WTC11 (cell line): ENCODE measurements around the gene SKI. TPM values are rescaled to one million over a fixed set of nuclear protein-coding genes. Genes with fewer than 3 reads are reported as not detected.

Source experiments
- ATAC-seq: fragments of 200-7000 bp; cut with Tn5 transposase; 2 replicates; pipeline ENCODE4 v1.10.0; 2021; ENCODE audit warnings: mild to moderate bottlenecking, moderate library complexity
- CTCF ChIA-PET: fragments of 300-600 bp; sonication (Branson Sonifier 250); formaldehyde crosslinking; loops from one replicate; lab custom pipeline; 2021; ENCODE audit warnings: antibody characterized with exemption; lab: Charles Lee
- POLR2A ChIA-PET: fragments of 350-600 bp; sonication (Branson Sonifier 250); formaldehyde crosslinking; loops from one replicate; lab custom pipeline; 2021; ENCODE audit warnings: antibody characterized with exemption; lab: Charles Lee
- DNase-seq: peaks from one replicate; pipeline ENCODE4 v3.0.0; 2021; ENCODE audit warnings: low spot score
- H3K27ac Mint-ChIP-seq: 2 replicates; pipeline ENCODE4 v1.8.0; 2021; ENCODE audit warnings: mixed read lengths
- H3K27me3 Mint-ChIP-seq: 2 replicates; pipeline ENCODE4 v1.8.0; 2021; ENCODE audit warnings: low read depth, mild to moderate bottlenecking, moderate library complexity, mixed read lengths
- H3K36me3 Mint-ChIP-seq: 2 replicates; pipeline ENCODE4 v1.8.0; 2021; ENCODE audit warnings: mixed read lengths
- H3K4me1 Mint-ChIP-seq: 2 replicates; pipeline ENCODE4 v1.8.0; 2022; ENCODE audit warnings: mixed read lengths
- H3K4me3 Mint-ChIP-seq: 2 replicates; pipeline ENCODE4 v1.8.0; 2021; ENCODE audit warnings: mild to moderate bottlenecking, moderate library complexity, mixed read lengths
- H3K9me3 Mint-ChIP-seq: 2 replicates; pipeline ENCODE4 v1.8.0; 2021; ENCODE audit warnings: mixed read lengths
- ARID4B ChIP-seq: sonication (generic); formaldehyde crosslinking; IDR thresholded peaks from 2 replicates; pipeline ENCODE4 v1.8.0; 2023; ENCODE audit warnings: missing genetic modification reagents, mild to moderate bottlenecking, borderline replicate concordance
- CREB1 ChIP-seq: sonication (generic); formaldehyde crosslinking; IDR thresholded peaks from 2 replicates; pipeline ENCODE4 v1.8.0; 2023; ENCODE audit warnings: mild to moderate bottlenecking, missing genetic modification reagents
- CREM ChIP-seq: sonication (generic); formaldehyde crosslinking; IDR thresholded peaks from 2 replicates; pipeline ENCODE4 v1.8.1; 2022; ENCODE audit warnings: mild to moderate bottlenecking, missing genetic modification reagents, moderate library complexity
- E2F4 ChIP-seq: sonication (generic); formaldehyde crosslinking; IDR thresholded peaks from 2 replicates; pipeline ENCODE4 v1.8.1; 2022; ENCODE audit warnings: low read depth, mild to moderate bottlenecking, moderate library complexity, missing genetic modification reagents, borderline replicate concordance
- EMX1 ChIP-seq: fragments of 250-450 bp; sonication (Bioruptor Pico); IDR thresholded peaks from 2 replicates; pipeline ENCODE4 v1.8.0; 2021; ENCODE audit warnings: mild to moderate bottlenecking
- GABPB1 ChIP-seq: sonication (generic); formaldehyde crosslinking; IDR thresholded peaks from 2 replicates; pipeline ENCODE4 v1.8.1; 2023; ENCODE audit warnings: mild to moderate bottlenecking, missing genetic modification reagents
- JAZF1 ChIP-seq: fragments of 250-450 bp; sonication (Bioruptor Pico); IDR thresholded peaks from 2 replicates; pipeline ENCODE4 v1.9.0; 2021; ENCODE audit warnings: moderate library complexity, mild to moderate bottlenecking, inconsistent platforms
- KAT7 ChIP-seq: sonication (generic); formaldehyde crosslinking; IDR thresholded peaks from 2 replicates; pipeline ENCODE4 v1.8.1; 2023; ENCODE audit warnings: missing genetic modification reagents, mild to moderate bottlenecking, borderline replicate concordance
- MAX ChIP-seq: sonication (generic); formaldehyde crosslinking; IDR thresholded peaks from 2 replicates; pipeline ENCODE4 v1.8.0; 2022; ENCODE audit warnings: mild to moderate bottlenecking, missing genetic modification reagents
- NFE2L1 ChIP-seq: sonication (generic); formaldehyde crosslinking; IDR thresholded peaks from 2 replicates; pipeline ENCODE4 v1.8.1; 2023; ENCODE audit warnings: missing genetic modification reagents
- NR1H2 ChIP-seq: sonication (generic); formaldehyde crosslinking; IDR thresholded peaks from 2 replicates; pipeline ENCODE4 v1.9.0; 2021; ENCODE audit warnings: mild to moderate bottlenecking, moderate library complexity, missing genetic modification reagents
- NR3C1 ChIP-seq: sonication (generic); formaldehyde crosslinking; conservative IDR thresholded peaks from 2 replicates; pipeline ENCODE4 v1.8.1; 2023; ENCODE audit warnings: low read depth, mild to moderate bottlenecking, missing genetic modification reagents
- OVOL2 ChIP-seq: fragments of 250-450 bp; sonication (Bioruptor Pico); IDR thresholded peaks from 2 replicates; pipeline ENCODE4 v1.9.0; 2021; ENCODE audit warnings: mild to moderate bottlenecking, borderline replicate concordance
- PRDM15 ChIP-seq: sonication (generic); formaldehyde crosslinking; IDR thresholded peaks from 2 replicates; pipeline ENCODE4 v1.8.0; 2022; ENCODE audit warnings: missing genetic modification reagents
- RELA ChIP-seq: sonication (generic); formaldehyde crosslinking; IDR thresholded peaks from 2 replicates; pipeline ENCODE4 v1.8.1; 2022; ENCODE audit warnings: missing genetic modification reagents, mild to moderate bottlenecking, borderline replicate concordance
- RORB ChIP-seq: fragments of 250-450 bp; sonication (Bioruptor Pico); IDR thresholded peaks from 2 replicates; pipeline ENCODE4 v1.9.0; 2021; ENCODE audit warnings: mild to moderate bottlenecking
- STAT6 ChIP-seq: sonication (generic); formaldehyde crosslinking; conservative IDR thresholded peaks from 2 replicates; pipeline ENCODE4 v1.8.1; 2023; ENCODE audit warnings: mild to moderate bottlenecking, low read depth, missing genetic modification reagents, moderate library complexity
- TEAD1 ChIP-seq: sonication (generic); formaldehyde crosslinking; IDR thresholded peaks from 2 replicates; pipeline ENCODE4 v1.8.0; 2022; ENCODE audit warnings: mild to moderate bottlenecking, missing genetic modification reagents
- ZMAT4 ChIP-seq: fragments of 250-450 bp; sonication (Bioruptor Pico); IDR thresholded peaks from 2 replicates; pipeline ENCODE4 v1.9.0; 2021; ENCODE audit warnings: mild to moderate bottlenecking
- ZNF281 ChIP-seq: sonication (generic); formaldehyde crosslinking; IDR thresholded peaks from 2 replicates; pipeline ENCODE4 v1.8.0; 2023; ENCODE audit warnings: mild to moderate bottlenecking, missing genetic modification reagents
- ZNF396 ChIP-seq: fragments of 250-450 bp; sonication (Bioruptor Pico); IDR thresholded peaks from 2 replicates; pipeline ENCODE4 v1.8.0; 2021; ENCODE audit warnings: mild to moderate bottlenecking, moderate library complexity, borderline replicate concordance
- total RNA-seq: library from RNA; stranded (reverse); gene quantifications from 3 replicates; pipeline ENCODE4 v1.2.3, GENCODE V29; 2021

Gene SKI
- total RNA-seq, 1 experiment from 2014 or later = 88.6 TPM

GRCh38 chr1:2286923-2287322 is 58.8 kb downstream of the SKI start:
- Mint-ChIP-seq H3K4me1 (peaks cover 38% of the 10 kb centered on the region), H3K9me3 (no peaks in the 10 kb centered on the region), H3K27ac (peak overlapping the region; percentile 88)
- no peak for ATAC-seq
- CTCF ChIA-PET = interaction anchor here (0.7 kb wide), 1 partner anchor 780 kb away, joined by 3 read pairs; no protein-coding TSS in a partner anchor
- no peak for TF ChIP-seq PRDM15 (CRISPR knock-in tag)
- TF ChIP-seq RELA (CRISPR knock-in tag) = no peak
- TF ChIP-seq TEAD1 (CRISPR knock-in tag) = no peak
- no peak for TF ChIP-seq ZNF396 (CRISPR knock-in tag)
- TF ChIP-seq CREB1 (CRISPR knock-in tag) = no peak
- TF ChIP-seq STAT6 = no peak
- TF ChIP-seq GABPB1 = no peak
- no peak for TF ChIP-seq RORB (CRISPR knock-in tag)
- TF ChIP-seq, all 79 proteins: peak for 0
- no peaks in the 10 kb centered on the region for H3K27me3 Mint-ChIP-seq
- no peak for DNase-seq
- POLR2A ChIA-PET = no interaction called here
- H3K36me3 Mint-ChIP-seq = no peaks in the 10 kb centered on the region
- no peak overlapping the region for H3K4me3 Mint-ChIP-seq

GRCh38 chr1:2287649-2288048 is 59.5 kb downstream of the SKI start:
- ChIA-PET CTCF (interaction anchor here (0.7 kb wide), 1 partner anchor 780 kb away, joined by 3 read pairs; no protein-coding TSS in a partner anchor), POLR2A (no interaction called here)
- H3K4me1 Mint-ChIP-seq = peaks cover 43% of the 10 kb centered on the region
- H3K4me3 Mint-ChIP-seq = no peak overlapping the region
- ATAC-seq (no peak), DNase-seq (no peak)
- no peaks in the 10 kb centered on the region for H3K9me3 Mint-ChIP-seq
- H3K36me3 Mint-ChIP-seq = no peaks in the 10 kb centered on the region
- H3K27ac Mint-ChIP-seq = no peak overlapping the region
- no peaks in the 10 kb centered on the region for H3K27me3 Mint-ChIP-seq
- TF ChIP-seq MAX (no peak), NFE2L1 (CRISPR knock-in tag) (no peak), KAT7 (CRISPR knock-in tag) (no peak), ZNF281 (CRISPR knock-in tag) (no peak), NR3C1 (CRISPR knock-in tag) (no peak), EMX1 (no peak), ARID4B (CRISPR knock-in tag) (no peak), CREM (CRISPR knock-in tag) (no peak), NR1H2 (CRISPR knock-in tag) (no peak), E2F4 (no peak), JAZF1 (CRISPR knock-in tag) (no peak), OVOL2 (CRISPR knock-in tag) (no peak), ZMAT4 (CRISPR knock-in tag) (no peak)
